HL-60 (cell line): ENCODE data around the gene ACTN4.

Experiments used
- POLR2AphosphoS5 ChIP-seq: IDR thresholded peaks from 2 replicates; pipeline ENCODE4 v1.6.1; 2012; ENCODE audit warnings: low read depth
- SPI1 ChIP-seq: IDR thresholded peaks from 2 replicates; pipeline ENCODE4 v1.6.1; 2012; ENCODE audit warnings: low read depth, mild to moderate bottlenecking, borderline replicate concordance
- TF ChIP-seq, protein P1 (sequence below): IDR thresholded peaks from one replicate; pipeline ENCODE4 v1.5.1; 2011; ENCODE audit warnings: low read length, control low read depth, inconsistent platforms; ENCODE audit not compliant: insufficient read depth
- TF ChIP-seq, protein P2 (sequence below): IDR thresholded peaks from 2 replicates; pipeline ENCODE4 v1.6.1; 2012; ENCODE audit warnings: low read depth; ENCODE audit not compliant: insufficient replicate concordance

DNA sequence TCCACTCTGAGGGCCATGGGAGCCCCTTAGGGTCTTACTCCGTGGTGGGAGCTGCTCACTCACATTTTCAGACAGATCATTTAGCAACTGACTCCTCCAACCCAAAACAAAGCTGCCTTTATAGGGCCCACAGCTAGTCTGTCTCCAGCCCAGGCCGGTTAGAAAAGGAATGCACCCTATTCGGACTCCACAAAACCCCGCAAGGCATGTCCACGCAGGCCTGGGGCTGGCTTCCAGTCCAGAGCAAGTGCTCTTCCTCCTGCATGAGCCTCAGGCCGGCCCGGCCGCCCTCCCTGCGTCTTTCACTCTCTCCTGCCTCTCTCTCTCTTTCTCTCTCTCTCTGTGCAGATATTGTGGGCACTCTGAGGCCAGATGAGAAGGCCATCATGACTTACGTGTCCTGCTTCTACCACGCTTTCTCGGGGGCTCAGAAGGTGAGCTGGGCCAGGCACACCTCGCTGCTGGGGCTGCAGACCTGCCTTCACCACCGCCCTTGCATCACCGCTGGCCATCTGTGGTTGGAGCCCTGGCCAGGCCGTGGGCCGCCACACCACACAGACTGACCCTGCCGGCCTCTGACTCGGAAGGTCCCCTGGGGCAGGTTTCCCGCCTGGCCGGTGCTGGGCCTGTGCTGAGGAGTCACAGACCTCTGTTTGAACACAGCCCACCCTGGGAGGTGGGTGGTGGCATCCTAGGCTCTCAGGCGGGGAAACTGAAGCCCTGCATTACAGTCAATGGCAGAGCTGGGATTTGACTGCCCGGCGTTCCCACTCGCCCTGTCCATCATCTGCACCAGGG is 63.7 kb downstream of the ACTN4 start:
- TF ChIP-seq, protein P1, sequence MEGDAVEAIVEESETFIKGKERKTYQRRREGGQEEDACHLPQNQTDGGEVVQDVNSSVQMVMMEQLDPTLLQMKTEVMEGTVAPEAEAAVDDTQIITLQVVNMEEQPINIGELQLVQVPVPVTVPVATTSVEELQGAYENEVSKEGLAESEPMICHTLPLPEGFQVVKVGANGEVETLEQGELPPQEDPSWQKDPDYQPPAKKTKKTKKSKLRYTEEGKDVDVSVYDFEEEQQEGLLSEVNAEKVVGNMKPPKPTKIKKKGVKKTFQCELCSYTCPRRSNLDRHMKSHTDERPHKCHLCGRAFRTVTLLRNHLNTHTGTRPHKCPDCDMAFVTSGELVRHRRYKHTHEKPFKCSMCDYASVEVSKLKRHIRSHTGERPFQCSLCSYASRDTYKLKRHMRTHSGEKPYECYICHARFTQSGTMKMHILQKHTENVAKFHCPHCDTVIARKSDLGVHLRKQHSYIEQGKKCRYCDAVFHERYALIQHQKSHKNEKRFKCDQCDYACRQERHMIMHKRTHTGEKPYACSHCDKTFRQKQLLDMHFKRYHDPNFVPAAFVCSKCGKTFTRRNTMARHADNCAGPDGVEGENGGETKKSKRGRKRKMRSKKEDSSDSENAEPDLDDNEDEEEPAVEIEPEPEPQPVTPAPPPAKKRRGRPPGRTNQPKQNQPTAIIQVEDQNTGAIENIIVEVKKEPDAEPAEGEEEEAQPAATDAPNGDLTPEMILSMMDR = no peak
- no peak for TF ChIP-seq SPI1
- TF ChIP-seq POLR2AphosphoS5 = no peak
- TF ChIP-seq, protein P2, sequence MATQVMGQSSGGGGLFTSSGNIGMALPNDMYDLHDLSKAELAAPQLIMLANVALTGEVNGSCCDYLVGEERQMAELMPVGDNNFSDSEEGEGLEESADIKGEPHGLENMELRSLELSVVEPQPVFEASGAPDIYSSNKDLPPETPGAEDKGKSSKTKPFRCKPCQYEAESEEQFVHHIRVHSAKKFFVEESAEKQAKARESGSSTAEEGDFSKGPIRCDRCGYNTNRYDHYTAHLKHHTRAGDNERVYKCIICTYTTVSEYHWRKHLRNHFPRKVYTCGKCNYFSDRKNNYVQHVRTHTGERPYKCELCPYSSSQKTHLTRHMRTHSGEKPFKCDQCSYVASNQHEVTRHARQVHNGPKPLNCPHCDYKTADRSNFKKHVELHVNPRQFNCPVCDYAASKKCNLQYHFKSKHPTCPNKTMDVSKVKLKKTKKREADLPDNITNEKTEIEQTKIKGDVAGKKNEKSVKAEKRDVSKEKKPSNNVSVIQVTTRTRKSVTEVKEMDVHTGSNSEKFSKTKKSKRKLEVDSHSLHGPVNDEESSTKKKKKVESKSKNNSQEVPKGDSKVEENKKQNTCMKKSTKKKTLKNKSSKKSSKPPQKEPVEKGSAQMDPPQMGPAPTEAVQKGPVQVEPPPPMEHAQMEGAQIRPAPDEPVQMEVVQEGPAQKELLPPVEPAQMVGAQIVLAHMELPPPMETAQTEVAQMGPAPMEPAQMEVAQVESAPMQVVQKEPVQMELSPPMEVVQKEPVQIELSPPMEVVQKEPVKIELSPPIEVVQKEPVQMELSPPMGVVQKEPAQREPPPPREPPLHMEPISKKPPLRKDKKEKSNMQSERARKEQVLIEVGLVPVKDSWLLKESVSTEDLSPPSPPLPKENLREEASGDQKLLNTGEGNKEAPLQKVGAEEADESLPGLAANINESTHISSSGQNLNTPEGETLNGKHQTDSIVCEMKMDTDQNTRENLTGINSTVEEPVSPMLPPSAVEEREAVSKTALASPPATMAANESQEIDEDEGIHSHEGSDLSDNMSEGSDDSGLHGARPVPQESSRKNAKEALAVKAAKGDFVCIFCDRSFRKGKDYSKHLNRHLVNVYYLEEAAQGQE = no peak
